SW 1271 (cell line): ENCODE data around the gene LRRC4.

Experiments
- DNase-seq, 2 experiments: peaks; one replicate each; lab custom pipeline; 2025; lab: John Stamatoyannopoulos, UW

LRRC4 gene

GRCh38 chr7:128059143-128059988 is 28.1 kb upstream of the LRRC4 start:
- no peak for DNase-seq

GRCh38 chr7:128057909-128058308 is 26.7 kb upstream of the LRRC4 start:
- DNase-seq, result no peak

GRCh38 chr7:128056901-128057300 is 25.7 kb upstream of the LRRC4 start:
- no peak for DNase-seq

- no peak for DNase-seq
Observed at GRCh38 chr7:128055637-128056036, 24.4 kb upstream of the LRRC4 start.

- no peak for DNase-seq
Observed at GRCh38 chr7:128054511-128054910, 23.3 kb upstream of the LRRC4 start.

GRCh38 chr7:128053991-128054390 is 22.8 kb upstream of the LRRC4 start:
- no peak for DNase-seq

- no peak for DNase-seq
Observed at GRCh38 chr7:128053023-128053422, 21.8 kb upstream of the LRRC4 start.

GRCh38 chr7:128052404-128052803 is 21.2 kb upstream of the LRRC4 start:
- DNase-seq, result no peak

- DNase-seq, result no peak
Observed at GRCh38 chr7:128045766-128046165, 14.5 kb upstream of the LRRC4 start.

GRCh38 chr7:128045158-128045557 is 13.9 kb upstream of the LRRC4 start:
- DNase-seq, result no peak

- DNase-seq, result no peak
Observed at GRCh38 chr7:128044064-128044463, 12.8 kb upstream of the LRRC4 start.

- DNase-seq, result no peak
Observed at GRCh38 chr7:128042012-128042411, 10.8 kb upstream of the LRRC4 start.

- no peak for DNase-seq
Observed at GRCh38 chr7:128041203-128041602, 10.0 kb upstream of the LRRC4 start.

- DNase-seq, result no peak
Observed at GRCh38 chr7:128040205-128040604, 9.0 kb upstream of the LRRC4 start.

GRCh38 chr7:128039544-128039953 is 8.3 kb upstream of the LRRC4 start:
- no peak for DNase-seq

GRCh38 chr7:128037880-128038619 is 6.8 kb upstream of the LRRC4 start:
- DNase-seq, result no peak

- no peak for DNase-seq
Observed at GRCh38 chr7:128037081-128037480, 5.8 kb upstream of the LRRC4 start.

GRCh38 chr7:128036226-128036940 is 5.1 kb upstream of the LRRC4 start:
- no peak for DNase-seq

GRCh38 chr7:128035712-128036111 is 4.5 kb upstream of the LRRC4 start:
- no peak for DNase-seq

GRCh38 chr7:128034825-128035224 is 3.6 kb upstream of the LRRC4 start:
- no peak for DNase-seq

GRCh38 chr7:128033246-128033645 is 2.0 kb upstream of the LRRC4 start:
- DNase-seq, result no peak

- no peak for DNase-seq
Observed at GRCh38 chr7:128032605-128033235, 1.5 kb upstream of the LRRC4 start.
